Thyroid gland (tissue), 4 donors: ENCODE results near the gene UHMK1. TPM values are rescaled to one million over a fixed set of nuclear protein-coding genes. Genes with fewer than 3 reads are reported as not detected.
A peak's percentile ranks its signal among the peaks of the same experiment; 100 is the strongest.

Experiments used
- DNase-seq, 2 donors: peaks; one replicate each; pipeline ENCODE4 v3.0.0-alpha.2; 2019
- H3K27ac ChIP-seq, 3 donors: fragments of 200-600 bp; sonication (generic); 1 replicate in 2 of 3; 2 replicates in 1 of 3; pipeline ENCODE4 v1.5.1; 2016 to 2019; ENCODE audit warnings: mild to moderate bottlenecking in 1 of 3, moderate library complexity in 1 of 3
- H3K27me3 ChIP-seq: fragments of 200-600 bp; sonication (generic); one replicate; pipeline ENCODE4 v1.5.1; 2019
- H3K36me3 ChIP-seq, 2 donors: fragments of 200-600 bp; sonication (generic); one replicate each; pipeline ENCODE4 v1.5.1; 2016 to 2019
- H3K4me1 ChIP-seq, 2 donors: fragments of 200-600 bp; sonication (generic); one replicate each; pipeline ENCODE4 v1.5.1; 2017 to 2019
- H3K4me3 ChIP-seq, 3 donors: fragments of 200-600 bp; sonication (generic); replicated peaks in 1 of 3; 1 replicate in 2 of 3; 2 replicates in 1 of 3; pipeline ENCODE4 v1.5.1; 2016; ENCODE audit warnings: mild to moderate bottlenecking in 1 of 3
- H3K9me3 ChIP-seq: fragments of 200-600 bp; sonication (generic); one replicate; pipeline ENCODE4 v1.5.1; 2017
- CTCF ChIP-seq, 6 experiments: fragments of 200-600 bp in 3 of 6; fragments of 450-650 bp in 3 of 6; sonication (generic) in 3 of 6; IDR thresholded peaks; one replicate each; pipeline ENCODE4 v1.5.1; 2016 to 2019; ENCODE audit warnings: antibody characterized with exemption in 6 of 6, mild to moderate bottlenecking in 2 of 6, inconsistent platforms in 1 of 6, moderate library complexity in 1 of 6
- POLR2A ChIP-seq, 2 donors: fragments of 450-650 bp; IDR thresholded peaks; one replicate each; pipeline ENCODE4 v1.6.1; 2017; ENCODE audit warnings: antibody characterized with exemption in 2 of 2, mild to moderate bottlenecking in 2 of 2, moderate library complexity in 1 of 2
- WGBS, 2 donors: methylation state at CpG; one replicate each; pipeline ENCODE4 v1.1.5; 2017; 5-methylcytosine and 5-hydroxymethylcytosine counted together
- intact Hi-C: fragments of 100-400 bp; cut with DNase I; formaldehyde crosslinking; loops from one replicate; pipeline ENCODE4 v1.15.1; 2023
- total RNA-seq, 4 donors: library from RNA; depleted of rRNA; stranded (reverse); fragments of >200 nt; gene quantifications; one replicate each; pipeline ENCODE4 v1.2.3, GENCODE V29; 2016

UHMK1 gene
- total RNA-seq, 4 donors from 2014 or later: 44.3 to 62.0 (median 57.1) TPM

DNA sequence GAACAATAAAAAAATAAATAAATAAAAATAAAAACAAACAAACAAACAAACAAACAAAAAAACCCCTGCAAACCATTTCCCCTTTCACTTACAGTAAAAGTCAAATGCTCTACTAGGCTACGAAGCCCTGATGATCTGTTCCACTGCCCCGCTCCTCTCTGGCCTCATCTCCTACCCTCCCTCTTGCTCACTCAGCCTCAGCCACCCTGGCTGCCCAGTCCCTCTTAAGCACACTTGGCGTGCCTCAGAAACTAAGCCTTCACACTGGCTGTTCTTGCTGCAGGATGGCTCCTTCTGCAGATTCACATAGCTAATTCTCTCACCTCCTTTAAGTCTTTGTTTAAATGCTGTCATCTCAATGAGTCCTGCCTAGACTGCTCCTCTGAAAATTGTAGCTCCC is 30.8 kb upstream of the UHMK1 start:
- no peak for TF ChIP-seq CTCF (IDR thresholded peaks at IDR 0.05)

DNA sequence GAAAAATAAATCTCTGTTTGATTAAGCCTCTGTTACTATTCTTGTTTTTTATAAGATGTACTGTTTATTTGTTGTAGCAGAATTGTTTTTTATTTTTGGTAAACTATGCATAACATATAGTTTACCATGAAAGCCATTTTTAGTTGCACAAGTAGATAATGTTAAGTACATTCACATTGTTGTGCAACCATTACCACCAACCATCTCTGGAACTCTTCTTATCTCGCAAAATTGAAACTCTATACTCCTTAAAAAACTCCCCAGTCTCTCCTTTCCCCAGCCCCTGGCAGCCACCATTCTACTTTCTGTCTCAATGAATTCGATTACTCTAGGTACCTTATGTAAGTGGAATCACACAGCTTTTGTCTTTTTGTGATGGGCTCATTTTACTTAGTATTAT is 27.4 kb upstream of the UHMK1 start:
- Histone ChIP-seq H3K4me1 (no peaks in the 10 kb centered on the region), H3K36me3 (no peaks in the 10 kb centered on the region), H3K4me3 (no peak overlapping the region), H3K27me3 (no peaks in the 10 kb centered on the region), H3K9me3 (no peaks in the 10 kb centered on the region), H3K27ac (no peak overlapping the region)
- 79 to 87% methylated on average over 2 of the region's 2 CpGs for WGBS, 2 donors
- TF ChIP-seq POLR2A (IDR thresholded peaks at IDR 0.05): no peak
- TF ChIP-seq CTCF (IDR thresholded peaks at IDR 0.05): no peak
- DNase-seq: no peak
- intact Hi-C loops: no loop called here

More for the DNA sequence above, 30.8 kb upstream of the UHMK1 start:
- no peaks in the 10 kb centered on the region for H3K9me3 ChIP-seq
- DNase-seq: peak; percentile 48 to 51
- no peaks in the 10 kb centered on the region for H3K36me3 ChIP-seq
- intact Hi-C loops: no loop called here
- no peak overlapping the region for H3K27ac ChIP-seq
- WGBS, 2 donors: 33 to 50% methylated on average over 3 of the region's 3 CpGs
- no peak overlapping the region for H3K4me3 ChIP-seq
- H3K4me1 ChIP-seq: no peaks in the 10 kb centered on the region
- H3K27me3 ChIP-seq: no peaks in the 10 kb centered on the region

DNA sequence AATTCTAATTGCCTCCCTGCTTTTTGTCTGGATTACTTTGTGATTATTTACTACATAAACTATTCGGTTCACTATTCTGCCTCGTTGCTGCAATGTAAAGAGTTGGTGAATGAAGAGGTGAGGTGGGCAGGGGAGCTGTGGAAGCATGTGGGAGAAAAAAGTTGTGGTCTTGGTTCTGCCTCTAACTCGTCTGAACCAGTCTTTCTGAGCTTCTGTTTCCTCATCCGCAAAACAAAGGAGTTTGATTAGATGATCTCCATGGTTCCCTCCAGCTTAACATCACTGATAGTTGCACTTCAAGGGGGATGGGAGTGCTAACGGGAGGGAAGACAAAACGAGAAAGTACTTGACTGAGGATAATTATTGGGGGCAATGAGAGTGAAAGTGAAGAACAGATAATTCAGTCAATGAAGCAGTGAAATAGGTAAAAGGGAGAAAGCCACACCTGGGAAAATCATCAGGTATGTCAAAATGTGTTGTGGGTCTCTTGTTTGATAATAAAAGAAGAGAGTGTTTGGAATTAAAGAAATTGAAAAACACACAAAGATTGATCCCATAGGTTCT is 26.2 kb upstream of the UHMK1 start:
- no peak overlapping the region for H3K4me3 ChIP-seq
- no peaks in the 10 kb centered on the region for H3K36me3 ChIP-seq
- no peaks in the 10 kb centered on the region for H3K9me3 ChIP-seq
- DNase-seq: no peak
- H3K27me3 ChIP-seq: no peaks in the 10 kb centered on the region
- TF ChIP-seq CTCF (IDR thresholded peaks at IDR 0.05) (no peak), POLR2A (IDR thresholded peaks at IDR 0.05) (no peak)
- 42 to 53% methylated on average over 6 of the region's 6 CpGs for WGBS, 2 donors
- no peak overlapping the region for H3K27ac ChIP-seq
- no peaks in the 10 kb centered on the region for H3K4me1 ChIP-seq
- intact Hi-C loops: no loop called here

DNA sequence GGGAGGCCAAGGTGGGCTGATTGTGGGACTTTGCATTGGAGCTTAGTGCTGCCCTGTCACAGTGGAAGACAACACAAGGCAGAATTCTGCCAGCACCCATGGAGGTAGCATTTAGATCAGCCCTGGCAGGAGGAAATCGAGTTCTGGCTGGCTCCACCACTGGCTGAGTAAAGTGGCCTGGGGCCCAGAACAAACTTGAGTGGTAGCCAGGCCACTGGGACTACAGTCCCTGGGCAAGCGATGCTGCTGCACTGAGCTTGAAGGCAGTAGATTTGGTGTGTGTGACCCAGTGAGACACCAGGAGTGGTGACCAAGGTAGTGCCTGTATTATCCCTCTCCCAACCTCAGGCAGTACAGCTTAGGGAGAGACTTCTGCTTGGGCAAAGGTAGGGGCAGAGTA is 22.5 kb upstream of the UHMK1 start:
- TF ChIP-seq CTCF (IDR thresholded peaks at IDR 0.05) (no peak), POLR2A (IDR thresholded peaks at IDR 0.05) (no peak)
- no peak overlapping the region for H3K4me3 ChIP-seq
- H3K27me3 ChIP-seq: no peaks in the 10 kb centered on the region
- WGBS, 2 donors: 50 to 77% methylated on average over 1 to 2 of the region's 2 CpGs
- intact Hi-C loops: no loop called here
- DNase-seq: no peak
- H3K4me1 ChIP-seq: no peaks in the 10 kb centered on the region
- H3K9me3 ChIP-seq: no peaks in the 10 kb centered on the region
- H3K27ac ChIP-seq: no peak overlapping the region
- no peaks in the 10 kb centered on the region for H3K36me3 ChIP-seq

- no peak for DNase-seq
- intact Hi-C loops: no loop called here
- no peaks in the 10 kb centered on the region for H3K4me1 ChIP-seq
- H3K4me3 ChIP-seq: no peak overlapping the region
- no peaks in the 10 kb centered on the region for H3K36me3 ChIP-seq
- TF ChIP-seq POLR2A (IDR thresholded peaks at IDR 0.05) (no peak), CTCF (IDR thresholded peaks at IDR 0.05) (no peak)
- H3K9me3 ChIP-seq: no peaks in the 10 kb centered on the region
- no peaks in the 10 kb centered on the region for H3K27me3 ChIP-seq
- WGBS, 2 donors: 72 to 79% methylated on average over 6 of the region's 6 CpGs
- H3K27ac ChIP-seq: no peak overlapping the region
These were observed 22.0 kb upstream of the UHMK1 start for GRCh38 chr1:162475539-162476185.
